NCI-H1436 (cell line): ENCODE results near the gene PCNX3.

Source experiments
- DNase-seq: peaks from one replicate; lab custom pipeline; 2025; lab: John Stamatoyannopoulos, UW

PCNX3 gene

DNA sequence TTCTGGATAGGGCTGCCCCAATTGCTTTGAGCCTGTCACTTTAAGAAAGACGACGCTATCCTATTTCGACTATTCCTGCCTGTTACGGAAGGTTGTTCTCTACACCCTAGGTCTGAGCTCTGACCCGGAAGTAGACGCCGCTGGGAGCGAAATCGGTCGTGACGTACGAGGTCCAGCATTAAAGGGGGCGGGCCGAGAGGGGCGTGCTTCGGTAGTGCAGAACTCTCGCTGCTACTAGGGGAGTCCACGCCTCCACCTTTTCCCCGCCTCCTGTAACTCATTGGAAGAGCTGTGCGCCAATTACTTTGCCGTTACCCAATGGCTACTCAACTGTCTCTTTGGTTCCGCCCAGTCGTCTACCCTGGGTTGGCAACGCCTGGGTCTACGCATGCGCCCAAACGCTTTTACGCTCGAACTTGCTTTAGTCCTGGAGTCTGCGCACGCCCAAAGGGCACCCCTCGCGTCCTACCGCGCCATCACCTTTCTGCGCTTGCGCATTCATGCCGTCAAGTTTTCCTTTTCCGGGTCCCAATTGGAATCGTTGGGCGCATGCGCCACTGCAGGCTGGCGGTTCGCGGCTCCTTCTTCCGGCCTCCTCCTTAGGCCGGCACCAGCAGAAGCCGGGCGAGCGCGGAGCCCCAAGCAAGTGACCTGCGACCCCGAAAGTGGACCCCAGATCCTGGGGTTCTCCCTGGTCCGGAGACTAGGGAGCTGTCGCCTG lies at the start of gene PCNX3:
Gene PCNX3 (plus strand): TSS at position 548 of the 721 bp plus-strand sequence. CDS start 536 bp downstream, outside the sequence.
- DNase-seq = peak; percentile 100

DNA sequence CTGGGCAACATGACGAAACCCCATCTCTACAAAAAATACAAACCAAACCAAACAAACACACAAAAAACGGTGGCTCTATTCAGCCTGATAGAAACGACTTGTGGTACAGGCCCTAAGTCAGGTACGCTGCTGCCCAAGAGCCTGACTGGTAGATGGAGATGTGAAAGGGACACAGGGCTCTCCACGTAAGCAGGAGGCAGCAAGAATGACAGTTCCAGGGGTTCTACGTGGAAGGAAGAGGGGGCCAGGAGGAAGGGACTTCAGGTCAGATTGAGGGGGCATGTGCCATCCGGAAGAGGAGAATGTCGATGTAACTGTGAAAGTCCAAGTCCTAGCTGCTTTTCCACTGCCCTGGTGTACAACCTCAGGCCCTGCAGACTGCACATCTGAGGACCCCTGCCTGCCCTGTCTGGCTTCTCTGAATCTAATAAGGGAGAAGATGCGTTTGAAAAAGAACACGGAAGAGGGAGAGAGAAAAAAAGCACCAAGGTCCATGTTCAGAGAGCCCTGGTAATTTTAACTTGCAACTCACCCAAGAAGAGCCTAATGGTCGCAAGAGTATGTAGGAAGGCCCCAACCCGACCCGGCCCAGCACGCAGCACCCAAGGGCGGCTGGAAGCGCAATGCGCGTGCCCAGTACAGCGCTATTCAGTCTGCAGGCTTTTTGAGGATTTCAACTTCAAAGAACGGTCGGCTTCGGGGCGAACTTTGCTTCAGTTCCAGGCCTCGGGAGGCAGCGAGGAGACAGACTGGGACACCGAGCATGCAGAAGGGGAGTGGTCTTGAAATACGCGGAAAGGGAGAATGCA lies 46.2 kb upstream of the PCNX3 start:
- DNase-seq = no peak

DNA sequence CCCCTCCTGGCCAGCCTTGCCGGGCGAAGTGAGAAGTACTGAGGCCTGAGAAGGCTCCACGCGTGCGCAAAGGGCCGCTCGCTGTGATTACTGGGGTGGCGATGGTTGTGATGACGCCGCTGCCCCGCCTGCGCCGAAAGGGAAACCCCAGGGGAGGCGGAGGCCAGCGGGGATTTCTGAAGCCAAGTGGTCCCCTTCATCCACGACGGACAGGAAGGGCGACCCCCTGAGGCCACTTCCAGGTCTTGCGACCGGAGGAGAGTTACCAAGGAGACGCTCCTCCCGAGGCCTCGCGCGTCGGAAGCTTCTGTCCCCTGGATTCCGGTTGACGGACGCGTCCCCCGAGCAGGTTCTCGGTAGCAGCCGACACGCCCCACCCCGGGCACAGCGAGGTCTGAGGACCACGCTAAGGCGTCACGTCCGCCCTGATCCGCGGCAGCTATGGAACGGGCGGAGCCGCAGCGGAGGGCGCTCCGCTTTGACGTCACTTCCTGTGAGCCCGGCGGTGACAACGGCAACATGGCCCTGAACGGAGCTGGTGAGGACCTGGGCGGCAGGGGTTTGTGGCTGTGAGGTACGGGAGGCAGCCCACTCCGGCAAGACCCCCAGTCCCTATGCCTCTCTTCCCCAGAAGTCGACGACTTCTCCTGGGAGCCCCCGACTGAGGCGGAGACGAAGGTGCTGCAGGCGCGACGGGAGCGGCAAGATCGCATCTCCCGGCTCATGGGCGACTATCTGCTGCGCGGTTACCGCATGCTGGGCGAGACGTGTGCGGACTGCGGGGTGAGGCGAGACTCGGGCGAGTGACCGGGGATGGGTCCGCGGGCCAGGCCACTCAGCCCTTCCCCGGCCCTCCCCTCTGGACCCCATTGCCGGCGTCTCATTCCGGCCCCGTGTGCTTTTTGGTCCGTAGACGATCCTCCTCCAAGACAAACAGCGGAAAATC lies 45.3 kb upstream of the PCNX3 start, which contains the start of gene ZNRD2:
Gene ZNRD2 (plus strand): TSS at position 505 of the 946 bp plus-strand sequence. CDS start 15 bp downstream, at position 520.
- peak; percentile 96 for DNase-seq

DNA sequence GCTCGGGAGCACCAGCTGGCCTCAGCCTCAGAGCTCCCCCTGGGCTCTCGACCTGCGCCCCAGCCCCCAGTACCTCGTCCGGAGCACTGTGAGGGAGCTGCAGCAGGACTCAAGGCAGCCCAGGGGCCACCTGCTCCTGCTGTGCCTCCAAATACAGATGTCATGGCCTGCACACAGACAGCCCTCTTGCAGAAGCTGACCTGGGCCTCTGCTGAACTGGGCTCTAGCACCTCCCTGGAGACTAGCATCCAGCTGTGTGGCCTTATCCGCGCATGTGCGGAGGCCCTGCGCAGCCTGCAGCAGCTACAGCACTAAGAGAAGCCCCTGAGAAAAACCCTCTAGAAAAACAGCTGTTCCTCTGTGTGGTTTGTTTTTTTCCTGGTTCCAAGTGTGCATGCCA lies 44.2 kb upstream of the PCNX3 start:
- no peak for DNase-seq

DNA sequence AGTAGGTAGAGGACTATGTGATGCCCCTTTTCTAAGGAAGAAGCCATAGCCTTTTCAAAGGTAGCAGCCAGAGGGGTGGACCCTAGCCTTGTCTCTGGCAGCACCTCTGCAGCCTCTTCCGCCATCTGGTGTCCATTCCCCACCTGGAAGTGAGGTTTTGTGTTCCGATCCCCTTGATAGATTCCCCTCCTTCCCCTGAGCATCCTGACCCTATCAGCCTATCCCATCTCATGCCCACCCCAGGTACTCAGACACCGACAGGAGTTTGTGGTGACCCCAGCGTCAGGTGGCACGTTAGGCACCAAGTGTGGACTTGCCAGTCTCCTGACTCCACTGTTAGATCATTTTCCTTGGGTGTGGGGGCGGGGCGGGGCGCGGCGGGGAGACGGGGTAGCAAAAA lies 43.6 kb upstream of the PCNX3 start:
- no peak for DNase-seq

- peak; percentile 85 for DNase-seq
Observed at GRCh38 chr11:65572356-65573051, 43.1 kb upstream of the PCNX3 start, which contains the start of gene FAM89B. TSS of gene FAM89B (plus strand) at chr11:65572538. CDS start at chr11:65572670, 132 bp downstream.

DNA sequence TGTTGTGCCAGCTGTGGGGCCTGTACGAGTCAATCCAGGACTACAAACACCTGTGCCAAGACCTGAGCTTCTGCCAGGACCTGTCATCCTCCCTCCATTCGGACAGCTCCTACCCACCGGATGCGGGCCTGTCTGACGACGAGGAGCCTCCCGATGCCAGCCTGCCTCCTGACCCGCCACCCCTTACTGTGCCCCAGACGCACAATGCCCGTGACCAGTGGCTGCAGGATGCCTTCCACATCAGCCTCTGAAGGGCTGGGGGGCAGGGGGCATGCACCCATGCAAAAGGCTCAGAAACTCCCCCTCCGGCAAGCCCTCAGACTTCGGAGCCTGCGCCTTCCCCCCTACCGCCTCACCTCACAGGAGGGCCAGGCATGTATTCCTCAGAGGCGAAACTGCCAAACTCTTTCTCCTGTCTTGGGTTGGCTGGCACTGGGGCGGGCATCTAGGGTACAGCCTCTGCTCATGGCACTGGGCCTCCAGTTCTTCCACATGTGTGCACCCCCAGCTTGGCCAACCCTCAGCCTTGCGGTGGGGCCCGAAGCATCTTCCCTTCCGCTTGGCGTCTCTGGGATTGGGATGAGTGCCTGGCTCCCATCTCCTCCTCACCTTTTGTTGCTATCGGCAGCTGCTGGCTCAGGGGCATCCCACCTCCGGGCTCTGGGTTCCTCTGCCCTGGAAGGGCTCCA lies 42.0 kb upstream of the PCNX3 start:
- DNase-seq = no peak

DNA sequence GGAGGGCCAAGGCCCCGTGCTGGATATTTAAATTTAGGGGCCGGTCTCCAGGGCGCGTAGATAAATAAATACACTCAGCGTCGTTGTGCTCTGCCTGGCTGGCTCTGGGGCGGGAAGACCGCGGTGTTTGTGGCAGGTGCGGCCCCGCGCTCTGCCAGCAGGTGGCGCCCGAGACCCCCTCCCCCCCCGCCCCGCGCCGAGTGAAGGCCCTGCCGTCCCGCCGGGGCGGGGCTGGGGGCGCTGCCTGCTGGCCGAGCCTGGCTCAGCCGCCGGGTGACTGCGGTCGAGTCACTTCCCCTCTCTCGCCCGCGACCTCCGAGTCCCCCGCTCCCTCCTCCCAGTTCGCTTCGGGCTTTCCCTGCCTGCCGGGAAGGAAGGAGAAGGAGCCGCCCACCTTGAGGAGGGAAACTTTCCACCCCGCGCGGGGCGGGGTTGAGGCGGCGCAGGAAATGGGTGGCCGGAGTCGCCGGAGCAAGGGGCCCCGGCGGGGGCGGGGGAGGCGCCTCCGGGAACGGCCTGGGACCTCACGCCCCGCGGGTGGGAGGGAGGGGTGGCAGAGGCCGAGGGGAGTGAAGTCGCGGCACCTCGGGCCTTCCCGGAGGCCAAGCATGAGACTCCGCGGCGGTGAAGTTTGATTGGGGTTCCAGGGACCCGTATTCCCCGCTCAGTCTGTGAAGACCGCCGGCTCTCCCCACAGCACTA lies 41.3 kb upstream of the PCNX3 start:
- DNase-seq = peak; percentile 54

DNA sequence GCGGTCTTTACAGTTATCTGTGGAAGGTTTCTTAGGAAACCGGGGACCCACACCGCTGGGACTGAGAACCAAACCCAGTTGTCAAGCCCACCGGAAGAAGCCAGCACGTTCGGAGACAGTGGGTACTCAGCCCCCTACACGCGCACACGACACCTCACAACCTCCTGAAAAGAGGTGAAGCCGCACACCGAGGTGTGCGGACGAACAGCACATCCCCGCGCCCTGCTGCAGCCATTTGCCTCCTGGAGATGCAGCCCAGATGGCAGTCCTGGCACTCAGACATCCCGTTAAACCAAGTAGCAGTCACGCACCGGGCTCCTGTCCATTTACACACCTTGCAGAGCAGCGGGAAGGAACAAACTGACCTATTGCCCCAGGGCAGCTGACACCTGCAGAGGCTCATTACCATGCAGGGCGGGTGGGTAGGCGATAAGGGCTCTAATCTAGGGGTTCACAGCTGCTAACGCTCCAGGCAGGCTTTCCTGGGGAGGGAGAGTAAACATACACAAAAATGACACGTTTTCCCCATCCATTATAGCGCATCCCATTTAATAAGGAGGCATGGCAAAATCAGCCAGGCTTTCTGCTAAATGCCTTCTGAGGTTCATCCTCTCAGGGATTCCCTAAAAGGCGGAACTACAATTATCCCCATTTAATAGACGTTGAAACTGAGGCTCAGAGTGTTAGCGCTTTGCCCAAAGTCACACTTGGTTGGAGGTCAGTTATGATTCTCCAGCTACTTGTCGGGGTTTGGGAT lies 40.6 kb upstream of the PCNX3 start:
- DNase-seq = no peak

DNA sequence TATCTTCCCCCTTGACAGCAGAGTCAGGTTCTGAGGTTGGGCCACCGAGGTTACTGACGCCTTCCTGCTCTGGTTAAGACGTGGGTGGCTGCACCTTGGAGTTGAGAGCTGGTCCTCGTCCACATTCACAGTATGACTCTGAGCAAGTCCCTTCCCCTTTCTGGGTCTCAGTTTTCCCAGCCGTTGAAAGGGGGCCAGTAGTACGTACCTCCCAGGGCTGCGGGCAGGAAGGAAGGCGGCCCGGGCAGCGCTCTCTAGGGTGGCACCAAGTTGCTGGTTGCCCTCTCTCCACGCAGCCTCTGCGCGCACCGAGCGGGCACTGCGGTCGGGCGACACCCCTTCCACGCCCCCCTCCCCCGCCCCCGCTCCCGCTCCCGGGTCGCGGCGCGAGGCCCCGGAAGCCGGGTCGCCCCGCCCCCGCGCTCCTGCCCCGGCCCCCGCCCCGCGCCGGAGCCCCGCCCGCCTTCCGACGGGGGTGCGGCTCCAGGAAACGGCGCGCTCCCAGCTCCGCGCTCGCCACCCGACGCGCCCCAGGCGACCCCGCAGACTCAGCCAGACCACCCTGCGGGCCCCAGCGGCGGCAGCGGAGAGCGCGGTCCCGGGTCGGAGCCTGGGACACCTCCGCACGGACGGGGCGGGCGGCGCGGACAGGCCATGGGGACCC lies 39.9 kb upstream of the PCNX3 start, which contains the start of gene EHBP1L1:
Gene EHBP1L1 (plus strand): TSS at position 486 of the 664 bp plus-strand sequence. CDS start 250 bp downstream, outside the sequence.
- peak; percentile 36 for DNase-seq

- no peak for DNase-seq
Observed at GRCh38 chr11:65576232-65576866, 39.2 kb upstream of the PCNX3 start.

GRCh38 chr11:65576867-65577755 lies 38.5 kb upstream of the PCNX3 start:
- no peak for DNase-seq

DNA sequence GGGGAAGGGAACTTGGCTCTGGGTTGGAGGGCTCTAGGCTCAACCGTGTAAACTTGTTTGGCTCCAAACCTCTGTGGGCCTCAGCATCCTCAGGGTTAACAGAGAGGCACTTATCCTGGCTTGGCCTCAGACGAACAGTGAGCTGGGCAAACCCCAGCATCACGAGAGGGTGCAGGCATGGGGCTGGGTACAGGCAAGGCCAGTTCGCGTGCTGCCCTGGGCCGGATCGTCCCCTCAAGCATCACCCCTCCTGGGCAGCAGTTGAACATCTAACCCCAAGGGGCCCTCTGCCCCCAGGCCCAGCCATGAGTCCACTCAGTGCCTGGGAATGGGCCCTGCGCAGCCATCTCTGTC lies 37.8 kb upstream of the PCNX3 start:
- DNase-seq = no peak

- no peak for DNase-seq
Observed at GRCh38 chr11:65578134-65578533, 37.4 kb upstream of the PCNX3 start.

- no peak for DNase-seq
Observed at GRCh38 chr11:65578667-65579066, 36.9 kb upstream of the PCNX3 start.

DNA sequence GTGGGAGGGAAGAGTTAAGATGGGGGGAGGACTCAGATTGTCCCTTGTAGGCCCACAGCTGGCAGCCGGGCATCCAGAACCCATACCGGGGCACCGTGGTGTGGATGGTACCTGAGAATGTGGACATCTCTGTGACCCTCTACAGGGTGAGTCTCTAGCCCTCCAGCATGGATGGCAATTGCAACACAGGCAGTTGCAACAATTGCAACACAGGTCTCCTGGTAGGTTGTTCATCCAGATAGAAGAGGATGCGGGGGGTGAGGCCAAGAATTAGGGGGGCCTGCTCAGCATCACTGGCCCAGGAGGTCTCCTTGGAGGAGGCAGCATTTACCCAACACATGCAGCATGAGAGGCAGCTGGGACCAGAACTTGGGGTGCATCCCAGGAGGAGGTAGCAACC lies 36.3 kb upstream of the PCNX3 start:
- DNase-seq = no peak

- DNase-seq = no peak
Observed at GRCh38 chr11:65580031-65580692, 35.4 kb upstream of the PCNX3 start.
